Astrocyte of the spinal cord (primary cell): ENCODE data around the gene PACSIN3.

Experiments
- DNase-seq: peaks from one replicate; pipeline ENCODE4 v3.0.0; 2011; ENCODE audit warnings: low read depth, low spot score
- H3K4me3 ChIP-seq: 2 replicates; pipeline ENCODE4 v1.5.1; 2011; ENCODE audit warnings: low read depth, mild to moderate bottlenecking, low read length, moderate library complexity
- in situ Hi-C: cut with HindIII; loops from 2 replicates; pipeline ENCODE4 v1.10.0; 2017; ENCODE audit warnings: low sequenced_read_pairs
- TF ChIP-seq, protein P1 (sequence below): IDR thresholded peaks from 2 replicates; pipeline ENCODE4 v1.5.1; 2012; ENCODE audit warnings: low read depth, mild to moderate bottlenecking, low read length, inconsistent platforms

PACSIN3 gene

DNA sequence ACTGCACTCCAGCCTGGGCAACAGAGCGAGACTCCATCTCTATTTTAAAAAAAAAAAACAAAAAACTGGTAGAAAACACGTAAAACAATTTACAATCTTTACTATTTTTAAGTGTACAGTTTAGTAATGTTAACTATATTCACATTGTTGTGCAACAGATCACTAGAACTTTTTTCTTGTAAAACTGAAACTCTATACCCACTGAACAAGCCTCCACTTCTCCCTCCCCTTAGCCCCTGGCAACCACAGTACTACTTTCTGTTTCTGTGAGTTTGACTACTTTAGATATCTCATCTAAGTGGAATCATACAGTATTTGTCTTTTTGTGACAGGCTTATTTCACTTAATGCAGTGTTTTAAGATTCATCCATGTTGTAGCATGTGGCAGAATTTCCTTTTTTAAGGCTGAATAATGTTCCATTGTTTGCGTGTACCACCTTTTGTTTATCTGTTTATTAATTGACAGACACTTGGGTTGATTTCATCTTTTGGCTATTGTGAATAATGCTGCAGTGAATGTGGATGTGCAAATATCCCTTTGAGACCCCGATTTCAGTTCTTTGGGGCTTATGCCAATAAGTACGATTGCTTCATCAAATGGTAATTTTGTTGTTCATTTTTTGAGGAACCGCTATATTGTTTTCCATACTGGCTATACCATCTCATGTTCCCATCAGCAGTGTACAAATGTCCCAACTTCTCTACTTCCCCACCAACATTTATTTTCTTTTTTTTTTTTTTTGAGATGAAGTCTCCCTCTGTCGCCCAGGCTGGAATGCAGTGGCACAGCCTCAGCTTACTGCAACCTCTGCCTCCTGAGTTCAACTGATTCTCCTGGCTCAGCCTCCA, 39.5 kb upstream of the PACSIN3 start:
- H3K4me3 ChIP-seq = no peak overlapping the region
- DNase-seq = no peak
- TF ChIP-seq, protein P1, sequence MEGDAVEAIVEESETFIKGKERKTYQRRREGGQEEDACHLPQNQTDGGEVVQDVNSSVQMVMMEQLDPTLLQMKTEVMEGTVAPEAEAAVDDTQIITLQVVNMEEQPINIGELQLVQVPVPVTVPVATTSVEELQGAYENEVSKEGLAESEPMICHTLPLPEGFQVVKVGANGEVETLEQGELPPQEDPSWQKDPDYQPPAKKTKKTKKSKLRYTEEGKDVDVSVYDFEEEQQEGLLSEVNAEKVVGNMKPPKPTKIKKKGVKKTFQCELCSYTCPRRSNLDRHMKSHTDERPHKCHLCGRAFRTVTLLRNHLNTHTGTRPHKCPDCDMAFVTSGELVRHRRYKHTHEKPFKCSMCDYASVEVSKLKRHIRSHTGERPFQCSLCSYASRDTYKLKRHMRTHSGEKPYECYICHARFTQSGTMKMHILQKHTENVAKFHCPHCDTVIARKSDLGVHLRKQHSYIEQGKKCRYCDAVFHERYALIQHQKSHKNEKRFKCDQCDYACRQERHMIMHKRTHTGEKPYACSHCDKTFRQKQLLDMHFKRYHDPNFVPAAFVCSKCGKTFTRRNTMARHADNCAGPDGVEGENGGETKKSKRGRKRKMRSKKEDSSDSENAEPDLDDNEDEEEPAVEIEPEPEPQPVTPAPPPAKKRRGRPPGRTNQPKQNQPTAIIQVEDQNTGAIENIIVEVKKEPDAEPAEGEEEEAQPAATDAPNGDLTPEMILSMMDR = no peak
- in situ Hi-C loops = no loop called here

DNA sequence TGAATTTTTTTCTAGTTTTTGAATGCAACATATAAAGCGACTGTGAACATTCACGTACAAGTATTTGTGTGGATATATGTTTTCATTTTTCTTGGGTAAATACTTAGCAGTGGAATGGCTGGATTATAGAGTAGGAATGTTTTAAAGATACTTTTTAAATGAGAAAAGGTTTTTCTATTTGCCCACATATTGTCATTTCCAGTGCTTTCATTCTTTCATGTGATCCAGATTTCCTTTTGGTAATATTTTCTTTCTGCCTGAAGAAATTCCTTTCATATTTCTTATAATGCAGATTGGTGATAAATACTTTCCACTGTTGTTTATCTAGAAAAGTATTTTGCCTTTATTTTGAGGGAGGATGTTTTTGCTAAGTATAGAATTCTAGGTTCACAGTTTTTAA, 36.5 kb upstream of the PACSIN3 start:
- H3K4me3 ChIP-seq = no peak overlapping the region
- TF ChIP-seq, protein P1 = no peak
- in situ Hi-C loops = no loop called here
- no peak for DNase-seq

GRCh38 chr11:47220401-47220821, 34.2 kb upstream of the PACSIN3 start:
- H3K4me3 ChIP-seq = no peak overlapping the region
- DNase-seq = peak; percentile 47
- in situ Hi-C loops = no loop called here
- TF ChIP-seq, protein P1 = no peak

DNA sequence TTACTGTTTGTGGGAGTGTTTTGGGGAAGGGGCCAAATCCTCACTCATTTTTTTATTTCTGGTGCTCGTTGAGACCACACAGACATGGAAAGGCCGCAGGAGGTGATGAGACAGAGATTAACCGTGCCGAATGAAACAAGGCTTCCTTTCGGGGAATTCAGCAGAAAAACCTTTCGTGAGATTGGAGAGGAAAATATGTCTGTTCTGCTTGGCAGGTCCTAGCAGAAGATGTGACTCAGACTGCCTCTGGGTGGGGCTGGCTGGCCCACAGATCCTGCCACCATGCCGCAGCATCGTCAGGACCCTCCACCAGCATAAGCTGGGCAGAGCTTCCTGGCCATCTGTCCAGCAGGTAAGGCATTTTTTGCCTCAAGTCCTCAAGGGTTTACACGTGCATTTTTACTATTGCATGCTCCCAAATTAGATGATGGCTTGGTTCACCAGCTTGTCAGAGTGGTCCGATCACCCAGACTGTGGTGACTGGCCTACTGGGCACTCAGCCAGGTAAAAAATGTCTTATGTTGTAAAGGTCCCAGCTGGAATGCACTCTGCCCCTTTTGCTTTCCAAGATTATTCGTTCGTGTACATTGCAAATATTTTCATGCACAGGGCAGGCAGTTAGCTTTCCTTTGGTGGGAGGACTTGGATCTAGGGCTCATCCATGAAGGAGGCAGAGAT, 30.0 kb upstream of the PACSIN3 start:
- peak; percentile 88 for DNase-seq
- TF ChIP-seq, protein P1 = no peak
- H3K4me3 ChIP-seq = peak overlapping the region; percentile 62
- in situ Hi-C loops = no loop called here

DNA sequence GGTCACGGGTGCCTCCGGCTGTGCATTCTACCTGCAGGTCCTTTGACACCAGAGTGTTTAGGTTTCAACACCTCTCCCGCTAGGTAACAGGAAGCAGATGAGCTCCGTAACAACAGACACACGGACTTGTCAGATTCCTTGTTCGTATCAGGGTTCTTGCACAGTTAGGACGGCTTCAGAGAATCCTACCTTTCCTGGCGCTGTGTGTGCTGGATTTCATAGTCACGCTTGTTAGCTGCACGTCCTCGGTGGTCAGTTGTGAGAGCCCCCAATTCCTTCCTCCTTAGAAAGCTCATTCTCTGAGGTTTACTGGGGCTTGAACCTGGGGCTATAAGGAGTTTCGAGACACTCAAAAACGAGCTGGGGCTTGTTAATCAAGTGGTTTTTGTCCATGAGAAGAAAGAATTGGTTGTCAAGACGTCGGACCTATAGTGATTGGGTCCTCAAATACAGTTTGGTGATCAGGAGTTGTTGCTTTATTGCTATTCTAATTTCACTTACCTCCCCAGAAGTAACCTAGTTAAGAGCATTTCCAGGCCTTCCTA, 29.2 kb upstream of the PACSIN3 start:
- in situ Hi-C loops = no loop called here
- DNase-seq = no peak
- TF ChIP-seq, protein P1 = no peak

GRCh38 chr11:47213950-47214565, 27.8 kb upstream of the PACSIN3 start:
- in situ Hi-C loops = no loop called here
- DNase-seq = peak; percentile 85

More for the DNA sequence above, 29.2 kb upstream of the PACSIN3 start:
- peak overlapping the region; percentile 62 for H3K4me3 ChIP-seq

More at GRCh38 chr11:47213950-47214565, 27.8 kb upstream of the PACSIN3 start:
- peak overlapping the region; percentile 62 for H3K4me3 ChIP-seq
- TF ChIP-seq, protein P1 = no peak
